ENCODE results near the gene CLCN7.

CLCN7 gene

DNA sequence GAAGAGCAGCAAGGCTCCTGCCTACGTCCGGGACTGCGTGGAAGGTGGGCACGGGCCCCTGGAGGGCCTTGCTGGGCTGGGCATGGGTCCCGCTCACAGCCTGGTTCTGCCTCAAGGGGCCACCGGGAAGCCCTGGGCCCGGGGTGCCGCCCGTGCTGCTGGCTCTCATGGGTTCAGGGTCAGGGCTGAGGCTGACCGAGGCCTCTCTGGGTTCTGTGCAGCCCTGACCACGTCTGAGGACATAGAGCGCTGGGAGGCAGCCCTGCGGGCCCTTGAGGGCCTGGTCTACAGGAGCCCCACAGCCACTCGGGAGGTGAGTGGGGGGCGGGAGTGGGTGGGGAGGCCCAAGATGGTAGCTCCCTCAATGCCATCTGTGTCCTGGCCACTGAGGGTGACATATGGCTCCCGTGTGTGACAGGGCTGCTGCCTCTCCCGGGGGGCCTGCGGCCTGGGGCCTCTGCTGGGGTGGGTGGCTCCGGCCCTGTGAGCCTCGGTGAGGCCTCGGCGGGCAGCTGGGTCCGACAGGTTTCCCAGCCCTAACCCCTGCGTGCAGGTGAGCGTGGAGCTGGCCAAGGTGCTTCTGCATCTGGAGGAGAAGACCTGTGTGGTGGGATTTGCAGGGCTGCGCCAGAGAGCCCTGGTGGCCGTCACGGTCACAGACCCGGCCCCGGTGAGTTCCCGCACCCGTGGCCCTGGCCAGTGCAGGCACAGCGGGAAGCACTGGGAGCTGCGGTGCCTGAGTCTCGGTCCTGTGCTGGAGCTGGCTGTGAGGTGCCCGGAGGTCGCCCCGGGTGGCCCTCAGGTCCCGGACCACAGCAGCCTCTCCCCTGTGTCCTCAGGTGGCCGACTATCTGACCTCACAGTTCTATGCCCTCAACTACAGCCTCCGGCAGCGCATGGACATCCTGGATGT, 27.5 kb upstream of the CLCN7 start:
- in situ Hi-C loops (cut with MboI; ENCODE audit: low pct_unique_long_range_greater_than_20kb, low sequenced_read_pairs, unreplicated experiment): no loop called here

DNA sequence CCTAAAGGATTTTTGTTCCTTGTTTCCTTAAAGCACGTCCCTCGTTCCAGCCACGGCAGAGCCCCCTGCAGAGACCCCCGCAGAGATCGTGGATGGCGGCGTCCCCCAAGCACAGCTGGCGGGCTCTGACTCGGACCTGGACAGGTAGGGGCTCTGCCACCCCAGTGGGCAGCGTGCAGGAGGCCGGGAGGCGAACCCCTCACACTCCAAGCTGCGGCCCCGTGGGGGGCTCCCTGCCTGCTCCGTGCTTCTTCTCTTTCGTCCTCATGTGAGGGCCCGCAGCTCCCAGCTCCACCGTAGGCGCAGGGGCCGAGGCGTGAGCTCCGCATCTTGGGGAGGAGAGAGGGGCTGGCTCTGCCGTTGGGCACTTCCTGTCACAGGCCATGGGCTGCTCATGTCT, 26.8 kb upstream of the CLCN7 start:
- in situ Hi-C loops (cut with MboI; ENCODE audit: low pct_unique_long_range_greater_than_20kb, low sequenced_read_pairs, unreplicated experiment): no loop called here
- TF ChIP-seq, protein P1, sequence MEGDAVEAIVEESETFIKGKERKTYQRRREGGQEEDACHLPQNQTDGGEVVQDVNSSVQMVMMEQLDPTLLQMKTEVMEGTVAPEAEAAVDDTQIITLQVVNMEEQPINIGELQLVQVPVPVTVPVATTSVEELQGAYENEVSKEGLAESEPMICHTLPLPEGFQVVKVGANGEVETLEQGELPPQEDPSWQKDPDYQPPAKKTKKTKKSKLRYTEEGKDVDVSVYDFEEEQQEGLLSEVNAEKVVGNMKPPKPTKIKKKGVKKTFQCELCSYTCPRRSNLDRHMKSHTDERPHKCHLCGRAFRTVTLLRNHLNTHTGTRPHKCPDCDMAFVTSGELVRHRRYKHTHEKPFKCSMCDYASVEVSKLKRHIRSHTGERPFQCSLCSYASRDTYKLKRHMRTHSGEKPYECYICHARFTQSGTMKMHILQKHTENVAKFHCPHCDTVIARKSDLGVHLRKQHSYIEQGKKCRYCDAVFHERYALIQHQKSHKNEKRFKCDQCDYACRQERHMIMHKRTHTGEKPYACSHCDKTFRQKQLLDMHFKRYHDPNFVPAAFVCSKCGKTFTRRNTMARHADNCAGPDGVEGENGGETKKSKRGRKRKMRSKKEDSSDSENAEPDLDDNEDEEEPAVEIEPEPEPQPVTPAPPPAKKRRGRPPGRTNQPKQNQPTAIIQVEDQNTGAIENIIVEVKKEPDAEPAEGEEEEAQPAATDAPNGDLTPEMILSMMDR (IDR thresholded peaks at IDR 0.05; ENCODE audit: extremely low read depth, insufficient read depth, missing control alignments): no peak
- DNase-seq (ENCODE audit: low spot score): no peak

More for the DNA sequence above, 27.5 kb upstream of the CLCN7 start:
- TF ChIP-seq, protein P1 (IDR thresholded peaks at IDR 0.05; ENCODE audit: extremely low read depth, insufficient read depth, missing control alignments): no peak
- no peak for DNase-seq (ENCODE audit: low spot score)

DNA sequence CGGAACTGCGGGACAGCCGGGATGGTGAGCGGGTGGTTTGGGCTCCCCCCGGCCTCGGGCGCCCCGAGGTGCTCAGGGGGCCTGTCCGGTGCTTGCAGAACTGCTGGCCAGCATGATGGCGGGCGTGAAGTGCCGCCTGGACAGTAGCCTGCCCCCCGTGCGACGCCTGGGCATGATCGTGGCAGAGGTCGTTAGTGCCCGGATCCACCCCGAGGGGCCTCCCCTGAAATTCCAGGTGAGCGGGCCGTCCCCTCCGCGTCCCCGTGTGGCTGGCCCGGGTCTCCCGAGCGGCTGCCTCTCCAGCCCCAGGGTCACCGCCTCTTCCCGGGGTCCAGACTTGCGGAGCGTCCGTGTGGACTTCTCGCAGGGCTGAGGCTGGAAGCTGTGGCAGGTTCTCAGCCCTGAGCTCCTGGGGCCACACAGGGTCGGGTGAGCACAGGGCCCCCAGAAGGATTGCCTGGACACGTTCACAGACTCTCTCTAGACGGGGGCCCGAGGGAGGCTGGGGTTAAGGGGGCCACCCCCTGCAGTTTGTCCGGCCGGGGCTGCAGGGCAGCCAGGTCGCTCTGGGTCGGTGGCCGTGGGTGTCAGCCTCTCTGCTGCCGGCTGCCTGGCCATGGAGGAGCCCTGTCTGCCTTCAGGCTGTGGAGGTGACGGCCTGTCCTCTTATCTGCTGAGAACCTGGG, 25.8 kb upstream of the CLCN7 start:
- in situ Hi-C loops (cut with MboI; ENCODE audit: low pct_unique_long_range_greater_than_20kb, low sequenced_read_pairs, unreplicated experiment): no loop called here
- TF ChIP-seq, protein P1 (IDR thresholded peaks at IDR 0.05; ENCODE audit: extremely low read depth, insufficient read depth, missing control alignments): no peak
- no peak for DNase-seq (ENCODE audit: low spot score)

DNA sequence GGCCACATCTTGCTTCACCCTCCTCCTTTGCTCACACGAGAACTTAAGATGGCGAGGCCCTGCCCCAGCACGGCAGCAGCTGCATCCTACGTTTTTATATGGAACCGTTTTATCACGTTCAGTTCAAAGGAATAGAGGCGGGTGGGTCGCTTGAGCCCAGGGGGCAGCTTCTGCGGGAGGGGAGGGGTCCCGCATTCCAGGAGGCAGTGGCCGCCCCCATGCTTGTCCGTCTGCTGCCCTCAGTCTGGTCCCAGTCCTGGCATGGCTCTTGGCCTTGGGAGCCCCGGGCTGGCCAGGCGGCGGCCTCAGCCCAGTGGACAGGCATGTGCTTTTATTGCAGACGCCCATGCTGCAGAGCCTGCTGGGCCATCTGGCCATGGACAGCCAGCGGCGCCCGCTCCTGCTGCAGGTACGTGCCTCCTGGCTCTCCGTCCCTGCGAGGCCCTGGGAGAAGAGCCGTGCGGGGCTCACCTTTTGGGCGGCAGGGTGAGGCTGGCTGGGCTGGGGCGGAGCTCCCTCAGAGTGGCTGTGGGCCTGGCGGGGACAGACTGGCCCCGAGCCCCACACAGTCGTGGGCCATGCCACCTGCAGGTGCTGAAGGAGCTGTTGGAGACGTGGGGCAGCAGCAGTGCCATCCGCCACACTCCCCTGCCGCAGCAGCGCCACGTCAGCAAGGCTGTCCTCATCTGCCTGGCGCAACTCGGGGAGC, 25.1 kb upstream of the CLCN7 start:
- no peak for DNase-seq (ENCODE audit: low spot score)
- in situ Hi-C loops (cut with MboI; ENCODE audit: low pct_unique_long_range_greater_than_20kb, low sequenced_read_pairs, unreplicated experiment): no loop called here
- TF ChIP-seq, protein P1 (IDR thresholded peaks at IDR 0.05; ENCODE audit: extremely low read depth, insufficient read depth, missing control alignments): no peak

DNA sequence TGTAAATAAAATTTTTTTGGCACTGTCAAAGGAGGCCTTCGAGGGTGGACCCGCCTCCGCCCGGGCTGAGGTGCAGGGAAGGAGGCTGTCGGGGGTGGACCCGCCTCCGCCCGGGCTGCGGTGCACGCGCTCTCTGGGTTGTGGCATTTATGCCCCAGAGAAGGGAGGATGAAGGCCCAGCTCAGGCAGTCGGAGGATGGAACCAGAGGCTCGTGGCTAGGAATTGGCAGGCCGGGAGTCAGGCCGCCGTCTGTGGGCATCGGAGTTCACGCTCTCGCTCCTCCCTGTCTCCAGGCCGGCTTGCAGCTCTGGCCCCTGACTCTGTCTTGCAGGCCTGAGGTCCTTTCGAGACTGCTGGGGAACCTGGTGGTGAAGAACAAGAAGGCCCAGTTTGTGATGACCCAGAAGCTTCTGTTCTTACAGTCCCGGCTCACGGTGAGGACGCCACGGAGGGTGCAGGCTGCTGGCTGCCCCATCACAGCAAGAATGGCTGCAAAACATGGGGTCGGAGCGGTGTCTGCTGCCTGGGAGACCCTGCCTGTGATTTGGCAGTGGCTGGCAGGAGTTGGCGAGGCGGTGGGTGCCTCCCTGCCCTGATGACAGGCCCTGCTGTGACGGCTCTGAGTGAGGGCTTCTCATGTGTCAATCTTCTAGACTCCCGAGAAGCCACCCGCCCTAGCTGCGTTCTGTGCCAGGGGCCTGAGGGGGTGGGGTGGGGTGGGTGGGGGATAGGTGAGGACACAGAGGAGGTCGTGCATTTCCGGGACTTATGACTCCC, 24.3 kb upstream of the CLCN7 start:
- in situ Hi-C loops (cut with MboI; ENCODE audit: low pct_unique_long_range_greater_than_20kb, low sequenced_read_pairs, unreplicated experiment): no loop called here
- no peak for DNase-seq (ENCODE audit: low spot score)
- TF ChIP-seq, protein P1 (IDR thresholded peaks at IDR 0.05; ENCODE audit: extremely low read depth, insufficient read depth, missing control alignments): no peak
